GM08714 (cell line): ENCODE data around the gene PCSK9.

Experiments used
- H3K4me3 ChIP-seq: fragments of 200-500 bp; sonication (Bioruptor generic); 2 replicates; pipeline ENCODE4 v1.5.1; 2014; ENCODE audit warnings: mild to moderate bottlenecking, low read length, inconsistent platforms
- ZNF274 ChIP-seq: IDR thresholded peaks from 2 replicates; pipeline ENCODE4 v1.6.1; 2012; ENCODE audit warnings: mild to moderate bottlenecking, low read depth, low read length

Gene PCSK9

DNA sequence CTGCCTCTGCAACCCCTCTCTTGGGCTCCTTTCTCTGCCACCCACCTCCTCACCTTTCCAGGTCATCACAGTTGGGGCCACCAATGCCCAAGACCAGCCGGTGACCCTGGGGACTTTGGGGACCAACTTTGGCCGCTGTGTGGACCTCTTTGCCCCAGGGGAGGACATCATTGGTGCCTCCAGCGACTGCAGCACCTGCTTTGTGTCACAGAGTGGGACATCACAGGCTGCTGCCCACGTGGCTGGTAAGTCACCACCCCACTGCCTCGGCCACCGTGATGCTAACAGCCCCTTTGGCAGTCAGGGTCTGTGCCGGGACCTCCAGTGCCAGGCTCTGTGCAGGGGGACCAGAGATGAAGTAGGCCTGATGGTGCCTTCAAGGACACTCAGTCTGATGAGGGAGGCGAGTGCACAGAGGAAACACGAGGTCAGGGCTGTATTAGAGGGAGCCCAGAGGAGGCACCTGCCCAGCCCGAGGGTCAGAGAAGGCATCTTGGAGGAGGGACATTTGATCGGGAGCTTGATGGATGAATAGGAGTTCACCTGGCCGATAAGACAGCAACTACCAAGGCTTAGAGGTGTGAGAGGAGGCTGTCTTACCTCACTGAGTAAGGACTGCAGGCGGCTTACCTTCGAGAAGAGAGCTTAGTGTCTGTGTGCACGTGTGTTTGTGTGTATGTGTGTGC is 18.1 kb downstream of the PCSK9 start:
- H3K4me3 ChIP-seq = no peak overlapping the region
- TF ChIP-seq ZNF274 = no peak

DNA sequence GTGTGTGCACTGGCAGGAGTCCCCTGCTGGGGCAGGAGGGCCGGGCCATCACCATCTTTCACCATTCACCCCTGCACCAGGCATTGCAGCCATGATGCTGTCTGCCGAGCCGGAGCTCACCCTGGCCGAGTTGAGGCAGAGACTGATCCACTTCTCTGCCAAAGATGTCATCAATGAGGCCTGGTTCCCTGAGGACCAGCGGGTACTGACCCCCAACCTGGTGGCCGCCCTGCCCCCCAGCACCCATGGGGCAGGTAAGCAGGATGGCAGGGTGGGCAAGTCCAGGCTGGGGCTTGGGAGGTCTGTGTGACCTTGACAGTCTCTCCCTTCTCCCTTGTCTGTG is 18.6 kb downstream of the PCSK9 start:
- H3K4me3 ChIP-seq = no peak overlapping the region
- no peak for TF ChIP-seq ZNF274

DNA sequence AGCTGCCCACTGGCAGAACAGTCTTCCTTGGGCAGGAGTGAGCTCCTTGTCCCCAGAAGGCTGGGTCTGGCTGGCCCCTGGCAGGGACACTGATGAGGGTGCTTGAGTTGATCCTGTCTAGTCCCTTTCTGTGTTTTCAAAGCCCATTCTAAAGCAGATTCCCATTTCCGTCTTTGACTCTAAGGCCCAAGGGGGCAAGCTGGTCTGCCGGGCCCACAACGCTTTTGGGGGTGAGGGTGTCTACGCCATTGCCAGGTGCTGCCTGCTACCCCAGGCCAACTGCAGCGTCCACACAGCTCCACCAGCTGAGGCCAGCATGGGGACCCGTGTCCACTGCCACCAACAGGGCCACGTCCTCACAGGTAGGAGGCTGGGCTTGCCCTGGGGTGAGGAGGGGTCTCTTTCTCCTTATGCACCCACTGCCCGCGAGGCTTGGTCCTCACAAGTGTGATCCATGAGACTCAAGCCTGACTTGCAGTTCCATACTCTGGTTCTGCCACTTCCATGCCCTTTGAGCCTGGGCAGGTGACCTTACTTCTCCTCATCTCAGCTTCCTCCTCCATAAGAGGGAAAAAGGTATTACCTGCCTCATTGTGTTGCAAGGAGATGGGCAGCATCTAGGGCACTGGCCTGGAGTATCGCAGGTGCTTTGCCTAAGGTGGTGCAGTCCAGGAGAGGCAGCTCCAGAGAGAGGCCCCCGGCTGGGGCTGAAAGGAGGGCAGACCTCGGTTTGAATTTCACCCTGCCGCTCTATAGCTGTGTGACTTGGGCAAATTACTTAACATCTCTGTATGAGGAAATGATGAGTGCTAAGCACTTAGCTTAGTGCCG is 20.2 kb downstream of the PCSK9 start:
- no peak for TF ChIP-seq ZNF274
- no peak overlapping the region for H3K4me3 ChIP-seq

DNA sequence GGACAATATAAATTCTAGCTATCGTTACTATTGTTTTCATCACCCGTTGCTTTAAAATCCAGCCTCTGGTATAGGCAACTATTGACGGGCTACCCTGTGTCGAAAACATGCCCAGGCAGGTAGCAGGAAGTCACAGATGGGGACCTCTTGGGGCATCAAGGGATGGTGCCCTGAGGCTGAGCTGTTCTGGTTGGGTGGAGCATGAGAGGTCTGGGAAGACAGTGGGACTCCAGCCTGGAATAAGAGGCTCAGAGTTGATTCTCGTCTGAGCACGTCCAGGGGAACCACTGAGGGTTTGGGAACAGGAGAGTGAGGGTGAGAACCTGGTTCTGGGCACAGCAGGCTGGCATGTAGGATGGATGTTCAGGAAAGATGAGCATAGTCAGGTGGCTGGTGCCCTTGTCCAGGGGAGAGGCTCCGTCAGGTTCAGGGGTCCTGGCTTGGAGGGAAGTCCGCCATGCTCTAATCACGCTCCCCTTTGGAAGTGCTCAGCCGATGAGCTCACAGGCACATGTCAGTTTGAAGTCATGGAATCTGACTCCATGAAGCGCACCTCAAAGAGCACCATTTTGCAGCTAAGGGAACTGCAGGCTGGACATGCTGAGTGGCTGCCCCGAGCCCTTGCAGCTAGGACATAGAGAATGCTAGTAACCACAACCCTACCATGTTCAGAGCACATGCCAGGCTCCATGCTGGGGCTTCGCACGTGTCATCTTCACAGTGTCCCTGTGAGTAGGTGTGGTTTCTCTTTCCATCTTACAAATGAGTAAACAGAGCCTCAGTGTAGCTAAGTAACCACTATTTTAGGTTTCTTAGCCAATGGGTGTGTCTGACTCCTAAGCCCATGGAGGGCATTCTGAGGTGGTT is 21.0 kb downstream of the PCSK9 start:
- no peak overlapping the region for H3K4me3 ChIP-seq

DNA sequence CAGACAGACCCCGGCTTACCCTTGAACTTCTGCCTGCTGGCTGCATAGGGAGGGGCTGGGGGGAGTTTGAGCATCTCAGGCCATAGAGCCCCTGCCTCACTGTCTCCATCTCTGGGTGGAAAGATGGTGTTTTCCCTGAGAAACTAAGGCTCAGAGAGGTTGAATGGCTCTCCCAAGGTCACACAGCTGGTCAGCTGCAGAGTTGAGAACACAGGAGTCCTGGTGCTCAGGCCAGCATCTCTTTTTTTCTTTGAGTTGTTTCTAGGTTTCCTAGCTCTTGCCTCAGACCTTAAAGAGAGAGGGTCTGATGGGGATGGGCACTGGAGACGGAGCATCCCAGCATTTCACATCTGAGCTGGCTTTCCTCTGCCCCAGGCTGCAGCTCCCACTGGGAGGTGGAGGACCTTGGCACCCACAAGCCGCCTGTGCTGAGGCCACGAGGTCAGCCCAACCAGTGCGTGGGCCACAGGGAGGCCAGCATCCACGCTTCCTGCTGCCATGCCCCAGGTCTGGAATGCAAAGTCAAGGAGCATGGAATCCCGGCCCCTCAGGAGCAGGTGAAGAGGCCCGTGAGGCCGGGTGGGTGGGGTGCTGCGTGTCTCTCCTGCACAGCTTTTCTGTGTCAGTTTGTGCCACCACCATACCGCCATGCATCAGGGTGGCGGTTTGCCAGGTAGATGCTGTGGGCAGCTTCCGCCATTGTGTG is 21.8 kb downstream of the PCSK9 start:
- no peak for TF ChIP-seq ZNF274
- H3K4me3 ChIP-seq = no peak overlapping the region

More for the DNA sequence above, 21.0 kb downstream of the PCSK9 start:
- no peak for TF ChIP-seq ZNF274

DNA sequence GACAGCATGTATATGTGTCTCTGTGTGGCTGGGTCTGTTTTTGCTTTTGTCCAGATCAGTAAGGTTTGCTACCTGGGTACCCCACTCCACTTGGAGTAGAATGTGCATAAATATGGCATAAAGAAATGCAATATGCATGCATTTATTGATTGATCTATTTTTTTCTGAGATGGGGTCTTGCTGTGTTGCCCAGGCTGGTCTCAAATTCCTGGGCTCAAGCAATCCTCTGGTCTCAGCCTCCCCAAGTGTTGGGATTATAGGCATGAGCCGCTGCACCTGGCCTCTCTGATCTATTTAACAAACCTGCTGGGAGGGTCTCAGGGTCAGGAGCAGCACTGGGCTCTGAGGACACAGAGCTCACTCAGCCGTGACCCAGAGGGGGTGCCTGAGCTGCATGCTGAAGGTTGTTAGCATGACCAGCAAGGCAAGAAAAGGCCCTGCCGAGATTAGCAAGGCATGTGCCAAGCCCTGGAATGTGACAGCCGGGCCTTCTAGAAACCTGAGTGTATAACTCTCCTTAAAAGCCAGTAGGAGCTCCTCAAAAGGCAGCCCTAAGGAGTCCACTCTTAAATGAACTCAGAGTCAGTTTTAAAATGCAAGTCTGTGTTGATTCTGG is 22.5 kb downstream of the PCSK9 start:
- TF ChIP-seq ZNF274 = no peak
- no peak overlapping the region for H3K4me3 ChIP-seq

DNA sequence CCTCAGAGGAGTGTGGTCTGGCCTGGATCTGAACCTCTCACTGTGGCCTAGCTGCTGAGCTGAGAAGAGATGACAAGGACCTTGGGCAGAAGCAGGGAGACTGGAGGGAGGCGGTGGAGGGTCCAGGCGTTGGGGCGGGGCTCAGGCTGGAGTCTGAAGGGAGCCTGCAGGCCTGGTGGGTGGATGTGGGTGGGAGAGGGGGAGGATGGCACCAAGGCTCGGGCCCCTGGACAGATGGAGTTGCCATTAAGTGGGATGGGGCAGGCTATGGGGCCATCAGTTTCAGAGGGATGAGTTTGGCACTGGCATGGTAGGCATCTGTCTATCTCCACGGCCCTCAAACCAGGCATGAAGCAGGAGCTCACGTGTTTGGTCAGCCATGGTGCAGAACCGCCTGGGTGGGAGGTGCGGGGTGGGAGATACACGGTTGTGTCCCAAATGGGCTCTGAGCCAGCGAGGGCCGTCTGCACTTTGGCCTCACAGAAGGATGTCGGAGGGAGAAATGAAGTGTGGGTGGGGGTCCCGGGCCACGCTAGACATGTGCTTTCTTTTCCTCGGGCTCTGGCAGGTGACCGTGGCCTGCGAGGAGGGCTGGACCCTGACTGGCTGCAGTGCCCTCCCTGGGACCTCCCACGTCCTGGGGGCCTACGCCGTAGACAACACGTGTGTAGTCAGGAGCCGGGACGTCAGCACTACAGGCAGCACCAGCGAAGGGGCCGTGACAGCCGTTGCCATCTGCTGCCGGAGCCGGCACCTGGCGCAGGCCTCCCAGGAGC is 23.6 kb downstream of the PCSK9 start:
- no peak overlapping the region for H3K4me3 ChIP-seq
- TF ChIP-seq ZNF274 = no peak

DNA sequence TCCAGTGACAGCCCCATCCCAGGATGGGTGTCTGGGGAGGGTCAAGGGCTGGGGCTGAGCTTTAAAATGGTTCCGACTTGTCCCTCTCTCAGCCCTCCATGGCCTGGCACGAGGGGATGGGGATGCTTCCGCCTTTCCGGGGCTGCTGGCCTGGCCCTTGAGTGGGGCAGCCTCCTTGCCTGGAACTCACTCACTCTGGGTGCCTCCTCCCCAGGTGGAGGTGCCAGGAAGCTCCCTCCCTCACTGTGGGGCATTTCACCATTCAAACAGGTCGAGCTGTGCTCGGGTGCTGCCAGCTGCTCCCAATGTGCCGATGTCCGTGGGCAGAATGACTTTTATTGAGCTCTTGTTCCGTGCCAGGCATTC is 24.2 kb downstream of the PCSK9 start:
- no peak for TF ChIP-seq ZNF274
- no peak overlapping the region for H3K4me3 ChIP-seq

DNA sequence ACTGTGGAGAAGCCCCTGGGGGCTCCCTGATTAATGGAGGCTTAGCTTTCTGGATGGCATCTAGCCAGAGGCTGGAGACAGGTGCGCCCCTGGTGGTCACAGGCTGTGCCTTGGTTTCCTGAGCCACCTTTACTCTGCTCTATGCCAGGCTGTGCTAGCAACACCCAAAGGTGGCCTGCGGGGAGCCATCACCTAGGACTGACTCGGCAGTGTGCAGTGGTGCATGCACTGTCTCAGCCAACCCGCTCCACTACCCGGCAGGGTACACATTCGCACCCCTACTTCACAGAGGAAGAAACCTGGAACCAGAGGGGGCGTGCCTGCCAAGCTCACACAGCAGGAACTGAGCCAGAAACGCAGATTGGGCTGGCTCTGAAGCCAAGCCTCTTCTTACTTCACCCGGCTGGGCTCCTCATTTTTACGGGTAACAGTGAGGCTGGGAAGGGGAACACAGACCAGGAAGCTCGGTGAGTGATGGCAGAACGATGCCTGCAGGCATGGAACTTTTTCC is 24.8 kb downstream of the PCSK9 start:
- no peak for TF ChIP-seq ZNF274
- no peak overlapping the region for H3K4me3 ChIP-seq

DNA sequence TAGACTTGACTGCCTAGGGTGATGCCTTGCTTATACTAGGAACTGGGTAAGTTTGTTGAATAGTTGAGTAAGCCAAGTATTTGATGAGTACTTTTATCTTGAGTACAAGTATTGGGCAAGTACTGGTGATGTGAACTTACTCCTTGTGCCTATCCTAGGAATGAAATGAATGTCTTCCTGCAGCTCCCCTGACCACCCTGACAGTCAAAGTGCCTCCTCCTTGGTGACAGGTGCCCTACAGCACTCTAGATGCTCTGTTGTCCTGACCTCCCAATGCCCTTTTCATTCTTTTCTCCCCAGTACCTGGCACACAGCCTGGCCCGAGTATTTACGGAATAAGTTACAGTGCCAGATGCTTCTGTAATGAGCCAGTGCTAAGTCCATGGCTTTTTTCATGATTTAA is 25.5 kb downstream of the PCSK9 start:
- TF ChIP-seq ZNF274 = no peak
- H3K4me3 ChIP-seq = no peak overlapping the region

DNA sequence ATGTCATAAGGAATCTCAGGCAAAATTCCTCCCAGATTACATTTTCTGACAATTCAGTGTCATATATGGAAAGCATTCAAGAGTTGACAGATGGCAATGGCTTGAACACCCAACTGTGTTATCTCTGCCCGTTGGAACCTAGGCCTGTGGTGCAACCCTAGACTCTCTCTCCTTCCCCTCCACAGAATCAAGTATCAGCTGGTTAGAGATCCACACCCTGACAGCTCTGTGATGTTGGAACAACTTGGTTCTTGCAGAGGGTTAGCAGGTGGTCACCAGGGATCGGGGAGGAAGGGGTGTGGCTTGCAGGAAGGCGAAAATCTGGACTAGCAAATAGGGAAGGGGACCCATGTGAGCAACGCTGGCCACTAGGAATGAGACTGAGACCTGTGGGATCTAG is 26.3 kb downstream of the PCSK9 start:
- H3K4me3 ChIP-seq = no peak overlapping the region
- no peak for TF ChIP-seq ZNF274

DNA sequence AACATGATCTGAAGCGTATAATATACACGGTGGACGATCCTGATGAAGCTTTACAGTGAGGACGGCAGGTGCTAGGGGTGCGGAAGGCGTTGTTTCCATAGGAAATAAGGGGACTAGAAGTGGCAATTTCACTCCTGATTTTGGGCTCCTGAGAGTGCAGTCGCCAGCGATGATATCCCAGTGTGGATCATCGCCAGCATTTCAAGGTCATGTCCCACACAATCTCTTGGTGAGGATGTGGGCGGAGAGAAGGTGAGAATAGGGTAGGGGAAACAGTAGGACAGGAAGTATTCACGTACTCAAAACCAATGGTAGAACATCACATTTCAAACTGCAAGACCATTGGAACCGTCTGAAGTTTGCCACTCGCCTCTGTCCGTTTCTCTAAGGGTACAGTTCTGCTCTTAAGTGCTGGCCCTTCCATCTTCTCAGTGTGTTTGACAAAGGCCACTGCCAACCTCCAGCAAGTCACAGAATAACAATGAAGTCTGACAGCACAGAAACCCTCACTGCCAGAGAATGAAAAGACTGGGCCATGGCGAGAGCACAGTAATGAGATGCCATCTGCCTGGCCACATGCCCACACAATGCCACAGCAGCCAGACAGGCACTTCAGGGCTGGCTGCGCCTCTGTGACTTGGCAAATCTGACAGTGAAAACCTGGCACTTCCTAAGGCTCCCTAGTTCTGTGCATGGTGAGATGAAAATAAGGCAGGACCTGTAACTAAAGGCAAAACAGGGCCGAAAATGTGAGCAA is 27.9 kb downstream of the PCSK9 start:
- no peak for TF ChIP-seq ZNF274
- no peak overlapping the region for H3K4me3 ChIP-seq
